ENCODE results near the gene TNS1. TPM values are rescaled to one million over a fixed set of nuclear protein-coding genes. Genes with fewer than 3 reads are reported as not detected.
A peak's percentile ranks its signal among the peaks of the same experiment; 100 is the strongest.
"Not testable (repeated sequence)": the region's sequence is repeated elsewhere in the genome, so short reads cannot be mapped to it uniquely, and the experiment has no call there.

TNS1 gene
- total and polyA plus RNA-seq, 7 donors: 73.4 to 742 (median 276) TPM

DNA sequence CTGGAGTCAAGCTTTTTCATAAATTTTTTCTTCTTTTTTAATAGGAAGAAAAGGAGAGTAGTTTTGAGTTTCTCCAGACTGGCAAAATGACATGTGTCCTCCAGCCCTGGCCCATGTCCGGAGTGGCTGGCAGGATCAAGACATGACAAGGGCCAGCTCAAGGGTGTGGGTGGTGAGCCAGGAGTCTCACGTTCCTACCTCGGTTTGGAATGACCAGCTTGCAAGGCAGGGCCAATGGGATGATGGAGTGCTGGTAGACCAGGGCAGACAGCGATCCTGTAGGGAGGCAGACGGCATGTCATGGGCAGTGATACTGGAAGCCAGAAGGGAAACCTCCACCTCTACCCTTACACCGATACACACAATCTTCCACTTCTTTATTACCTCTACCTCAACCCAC lies 190.6 kb downstream of the TNS1 start:
- Histone ChIP-seq H3K4me3 (no peak overlapping the region), H3K4me1 (peaks cover 60% of the 10 kb centered on the region), H3K9me3 (no peaks in the 10 kb centered on the region), H3K27me3 (ENCODE audit: insufficient read depth in 3 of 3, low read length in 2 of 3) (no peaks in the 10 kb centered on the region), H3K36me3 (ENCODE audit: insufficient read depth in 1 of 2, low read depth in 1 of 2) (peaks cover 17 to 96% of the 10 kb centered on the region in 2 donors), H3K27ac (peak overlapping the region; percentile 78)
- ATAC-seq (peak; percentile 82 to 94 (median 86)), DNase-seq (peak; percentile 61 to 87)
- intact Hi-C loops (cut with DNase I): no loop called here
- no peak for TF ChIP-seq CTCF (IDR thresholded peaks at IDR 0.05)
- WGBS, 3 donors: 27 to 41% (median 33%) methylated on average over 6 of the region's 6 CpGs

- ATAC-seq (no peak), DNase-seq (no peak)
- Histone ChIP-seq H3K9me3 (no peaks in the 10 kb centered on the region), H3K4me1 (peaks cover 56% of the 10 kb centered on the region), H3K4me3 (no peak overlapping the region), H3K27ac (peak overlapping the region; percentile 50), H3K27me3 (ENCODE audit: insufficient read depth in 3 of 3, low read length in 2 of 3) (no peaks in the 10 kb centered on the region), H3K36me3 (ENCODE audit: insufficient read depth in 1 of 2, low read depth in 1 of 2) (peaks cover 12 to 91% of the 10 kb centered on the region in 2 donors)
- WGBS, 3 donors: 55 to 74% (median 67%) methylated on average over 7 of the region's 7 CpGs
- no peak for TF ChIP-seq CTCF (IDR thresholded peaks at IDR 0.05)
- intact Hi-C loops (cut with DNase I): no loop called here
Measured at GRCh38 chr2:217810260-217810659, 192.5 kb downstream of the TNS1 start.

- H3K36me3 ChIP-seq (ENCODE audit: insufficient read depth in 1 of 2, low read depth in 1 of 2): peaks cover 12 to 90% of the 10 kb centered on the region in 2 donors
- ATAC-seq: peak in 1 of 4 donors; percentile 8
- DNase-seq: no peak
- H3K4me3 ChIP-seq: no peak overlapping the region
- H3K27ac ChIP-seq: peak overlapping the region; percentile 50
- H3K4me1 ChIP-seq: peaks cover 56% of the 10 kb centered on the region
- H3K27me3 ChIP-seq (ENCODE audit: insufficient read depth in 3 of 3, low read length in 2 of 3): no peaks in the 10 kb centered on the region
- 44 to 63% (median 47%) methylated on average over 7 of the region's 7 CpGs for WGBS, 3 donors
- no peaks in the 10 kb centered on the region for H3K9me3 ChIP-seq
- intact Hi-C loops (cut with DNase I): no loop called here
- TF ChIP-seq CTCF (IDR thresholded peaks at IDR 0.05): no peak
Measured at GRCh38 chr2:217809736-217810135, 193.1 kb downstream of the TNS1 start.

GRCh38 chr2:217808967-217809366 lies 193.8 kb downstream of the TNS1 start:
- H3K27me3 ChIP-seq (ENCODE audit: insufficient read depth in 3 of 3, low read length in 2 of 3); H3K4me3 ChIP-seq; H3K27ac ChIP-seq; intact Hi-C loops (cut with DNase I); ATAC-seq; DNase-seq; H3K9me3 ChIP-seq: not testable (repeated sequence)
- peaks cover 54% of the 10 kb centered on the region for H3K4me1 ChIP-seq
- 75 to 92% (median 83%) methylated on average over 3 of the region's 3 CpGs for WGBS, 3 donors
- H3K36me3 ChIP-seq (ENCODE audit: insufficient read depth in 1 of 2, low read depth in 1 of 2): peaks cover 18 to 90% of the 10 kb centered on the region in 2 donors

DNA sequence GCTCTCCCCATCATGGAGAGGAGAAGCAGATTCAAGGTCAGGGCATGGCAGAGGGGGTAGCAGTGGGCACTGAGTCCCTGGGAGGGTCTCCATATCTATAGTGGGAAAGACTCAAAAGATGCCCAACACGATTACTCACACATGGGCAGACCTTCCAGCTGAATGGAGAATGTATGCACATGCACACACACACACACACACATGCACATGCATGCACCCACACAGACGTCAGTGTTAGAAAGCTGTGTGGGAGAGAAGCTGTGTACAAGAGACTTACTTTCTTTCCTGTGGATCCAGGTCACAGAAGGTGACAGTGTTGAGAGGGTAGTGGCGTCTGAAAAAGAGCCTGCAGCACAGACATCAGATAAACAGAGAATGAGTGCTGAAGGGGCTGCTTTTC lies 194.5 kb downstream of the TNS1 start:
- no peak for TF ChIP-seq CTCF (IDR thresholded peaks at IDR 0.05)
- peaks cover 20 to 90% of the 10 kb centered on the region in 2 donors for H3K36me3 ChIP-seq (ENCODE audit: insufficient read depth in 1 of 2, low read depth in 1 of 2)
- H3K9me3 ChIP-seq: no peaks in the 10 kb centered on the region
- H3K27me3 ChIP-seq (ENCODE audit: insufficient read depth in 3 of 3, low read length in 2 of 3): no peaks in the 10 kb centered on the region
- DNase-seq (no peak), ATAC-seq (no peak)
- H3K27ac ChIP-seq: no peak overlapping the region
- WGBS, 3 donors: 75 to 83% (median 81%) methylated on average over 3 of the region's 3 CpGs
- intact Hi-C loops (cut with DNase I): no loop called here
- peaks cover 47% of the 10 kb centered on the region for H3K4me1 ChIP-seq
- H3K4me3 ChIP-seq: no peak overlapping the region
